HG02870 (cell line): ENCODE measurements around the gene TUBGCP2.
"Not testable (repeated sequence)": the region's sequence is repeated elsewhere in the genome, so short reads cannot be mapped to it uniquely, and the experiment has no call there.

ENCODE experiments used
- ATAC-seq: cut with Tn5 transposase; IDR thresholded peaks from one replicate; pipeline ENCODE4 v1.9.1; 2021; ENCODE audit warnings: mild to moderate bottlenecking, moderate library complexity; ENCODE audit not compliant: unreplicated experiment

Gene TUBGCP2

DNA sequence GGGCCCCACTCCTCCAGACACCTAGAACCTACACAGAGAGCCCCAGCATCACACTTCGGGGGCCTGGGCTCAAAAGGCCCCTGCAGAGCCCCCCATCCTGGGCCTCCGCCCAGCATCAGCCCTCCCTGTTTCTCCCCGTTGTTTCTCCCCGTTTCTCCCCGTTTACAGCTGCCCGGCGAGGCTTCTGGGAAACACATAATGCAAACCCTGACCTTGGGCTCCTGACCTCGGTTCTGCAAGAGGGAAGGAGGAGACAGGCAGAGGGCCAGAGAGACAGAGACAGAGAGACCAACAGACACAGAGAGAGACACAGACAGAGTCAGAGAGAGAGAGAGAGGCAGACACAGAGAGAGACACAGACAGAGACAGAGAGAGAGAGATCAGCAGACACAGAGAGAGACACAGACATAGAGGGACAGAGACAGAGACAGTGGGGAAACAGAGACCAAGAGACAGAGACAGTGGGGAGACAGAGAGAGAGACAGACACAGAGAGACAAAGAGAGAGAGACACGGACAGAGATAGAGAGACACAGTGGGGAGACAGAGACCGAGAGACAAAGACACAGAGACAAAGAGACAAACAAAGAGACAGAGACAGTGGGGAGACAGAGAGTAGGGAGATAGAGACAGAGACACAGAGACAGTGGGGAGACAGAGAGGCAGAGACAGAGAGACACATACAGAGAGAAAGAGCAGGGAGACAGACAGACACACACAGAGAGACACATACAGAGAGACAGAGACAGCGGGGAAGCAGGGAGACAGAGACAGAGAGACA lies 58.5 kb downstream of the TUBGCP2 start:
- ATAC-seq = no peak

DNA sequence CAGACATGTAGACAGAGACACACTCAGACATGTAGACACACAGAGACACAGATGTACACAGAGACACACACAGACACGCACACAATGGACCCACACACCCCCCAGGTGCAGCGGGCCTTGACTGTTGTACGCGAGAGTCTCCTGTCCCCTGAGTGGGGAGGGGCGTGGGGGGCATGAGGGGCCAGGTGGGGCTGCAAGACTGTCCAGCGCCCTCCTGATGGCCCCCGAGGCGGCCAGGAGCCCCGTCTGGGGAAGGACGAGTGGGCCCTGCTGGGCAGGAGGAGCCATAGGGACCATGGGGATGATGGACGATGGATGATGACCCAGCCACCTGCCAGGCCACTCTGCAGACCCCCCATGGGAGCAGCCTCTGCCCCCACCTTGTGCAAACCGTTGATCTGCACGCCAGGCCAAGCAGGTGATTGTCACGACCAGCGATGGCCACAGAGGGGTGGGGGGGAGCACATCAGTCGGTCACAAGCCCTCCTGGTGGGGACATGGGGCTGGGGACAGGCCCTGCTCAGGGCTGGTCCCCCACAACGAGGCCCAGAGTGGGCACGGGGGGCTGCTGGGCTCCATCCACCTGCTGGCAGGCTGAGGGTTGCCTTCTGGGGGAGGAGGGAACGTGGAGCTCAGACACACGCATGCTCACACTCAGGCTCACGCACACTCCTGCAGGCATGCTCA lies 59.4 kb downstream of the TUBGCP2 start:
- ATAC-seq = no peak

DNA sequence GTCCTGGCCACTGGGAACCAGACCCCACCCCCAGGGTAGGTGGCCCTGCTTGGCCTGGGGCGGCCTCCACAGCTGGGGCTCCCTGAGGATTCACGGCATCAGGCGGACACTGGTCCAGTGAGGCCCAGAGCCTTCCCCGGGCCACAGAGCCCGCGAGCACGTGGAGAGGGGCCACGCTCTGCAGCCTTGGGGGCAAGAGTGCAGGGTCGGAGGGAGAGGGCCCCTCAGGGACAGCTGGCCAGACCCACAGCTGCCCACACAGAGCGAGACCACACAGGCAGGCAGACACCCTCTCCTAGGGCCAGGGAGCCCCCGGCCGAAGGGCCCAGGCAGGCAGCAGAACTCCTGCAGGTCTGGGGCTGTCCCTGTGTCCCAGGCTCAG lies 60.3 kb downstream of the TUBGCP2 start:
- no peak for ATAC-seq

DNA sequence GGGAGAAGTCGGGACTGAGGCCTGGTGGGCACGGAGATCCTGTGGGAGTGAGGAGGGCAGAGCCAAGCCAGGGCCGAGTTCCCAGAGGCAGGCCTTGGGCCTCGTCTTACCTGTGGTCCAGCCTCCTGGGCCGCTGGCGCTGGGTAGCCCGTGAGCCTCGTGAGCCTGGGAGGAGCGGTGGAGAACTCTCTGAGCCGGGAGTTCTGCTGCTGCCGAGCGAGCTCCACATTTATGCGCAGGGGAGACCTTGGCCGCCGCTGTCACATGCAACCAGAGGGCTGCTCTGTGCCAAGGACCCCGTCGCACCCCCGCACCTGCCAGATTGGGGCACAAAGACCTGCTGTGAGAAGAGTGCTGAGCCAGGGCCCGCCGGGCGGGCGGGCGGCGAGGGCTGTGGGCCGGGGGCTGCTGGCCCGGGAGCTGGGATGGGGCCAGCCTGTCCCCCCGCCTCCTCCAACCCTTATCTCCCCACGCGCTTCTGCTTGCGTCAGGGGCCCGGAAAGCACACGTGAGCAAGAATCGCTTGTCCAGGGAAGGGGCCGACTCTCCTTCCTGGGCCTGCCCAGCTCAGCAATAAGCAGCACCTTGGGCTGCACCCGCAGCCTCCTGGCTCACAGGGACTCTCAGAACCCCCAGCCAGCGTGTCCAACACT lies 60.9 kb downstream of the TUBGCP2 start:
- ATAC-seq = no peak

DNA sequence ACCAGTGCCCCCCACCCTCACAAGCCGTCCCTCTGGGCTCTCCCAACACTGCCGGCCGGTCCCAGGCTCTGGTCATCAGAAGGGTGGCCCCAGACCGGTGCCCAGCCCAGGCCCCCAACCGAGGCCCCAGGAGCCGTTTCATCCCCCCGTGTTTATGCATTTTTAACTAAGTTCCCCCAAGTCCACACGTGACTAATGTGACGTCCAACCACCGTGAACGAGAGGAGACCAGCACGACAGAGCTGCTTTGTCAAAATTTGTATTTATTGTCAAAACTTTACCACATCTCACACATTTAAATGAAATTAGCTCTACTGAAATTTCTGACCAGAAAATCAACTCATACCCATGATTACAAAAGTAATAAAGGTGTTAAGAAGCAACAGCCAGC lies 62.4 kb downstream of the TUBGCP2 start:
- ATAC-seq = no peak

DNA sequence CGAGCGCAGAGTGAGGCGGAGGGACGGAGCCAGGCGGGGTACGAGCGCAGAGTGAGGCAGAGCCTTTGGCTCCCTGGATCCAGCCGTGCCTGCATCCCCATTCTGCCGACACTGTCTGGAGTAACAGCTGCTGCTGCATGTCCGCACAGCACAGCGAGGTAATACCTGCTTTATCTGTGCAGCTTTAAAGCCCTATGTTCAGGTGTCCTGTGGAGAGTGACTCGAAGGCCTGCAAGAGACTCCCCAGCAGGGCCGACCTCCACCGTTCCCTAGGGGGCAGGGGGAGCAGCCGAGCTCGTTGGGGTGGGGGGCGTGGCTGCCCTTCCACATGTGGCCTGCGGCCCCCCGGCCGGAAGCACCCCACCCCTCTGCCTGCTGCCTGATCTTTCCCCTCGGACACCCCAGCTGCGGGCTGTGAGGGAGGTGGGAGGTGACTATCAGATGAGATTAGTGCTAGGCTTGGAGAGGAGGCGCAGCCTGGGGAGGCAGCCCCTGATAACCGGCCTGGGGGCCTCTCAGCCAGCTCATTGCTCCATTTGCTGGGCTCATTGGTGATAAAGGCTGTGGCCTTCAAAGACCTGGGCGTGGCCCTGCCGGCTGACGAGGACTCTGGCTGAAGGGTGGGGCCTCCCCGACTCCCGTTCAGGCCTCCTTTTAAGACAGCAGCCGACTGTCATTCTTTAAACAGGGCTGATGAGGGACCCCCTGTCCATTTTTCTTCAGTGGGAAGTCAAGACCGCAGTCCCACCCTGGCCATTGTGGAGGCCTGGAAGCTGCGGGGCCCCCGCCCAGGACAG lies 63.0 kb downstream of the TUBGCP2 start:
- ATAC-seq = no peak

DNA sequence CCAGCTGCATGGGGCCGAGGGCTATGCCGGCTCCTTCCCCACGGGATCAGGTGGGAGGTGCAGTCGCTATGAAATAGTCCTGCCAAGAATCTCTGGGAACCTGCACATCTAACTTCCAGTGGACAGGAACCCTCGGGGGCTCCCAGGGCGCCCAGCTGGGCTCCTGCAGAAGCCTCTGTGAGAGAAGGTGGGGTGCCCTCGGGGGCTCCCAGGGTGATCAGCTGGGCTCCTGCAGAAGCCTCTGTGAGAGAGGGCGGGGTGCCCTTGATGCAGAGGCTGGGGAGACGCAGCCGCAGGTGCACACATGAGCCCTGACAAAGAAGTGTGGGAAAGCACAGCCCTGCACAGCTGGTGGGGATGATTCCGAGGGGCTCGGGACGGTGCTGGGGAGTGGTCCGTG lies 65.1 kb downstream of the TUBGCP2 start:
- no peak for ATAC-seq

DNA sequence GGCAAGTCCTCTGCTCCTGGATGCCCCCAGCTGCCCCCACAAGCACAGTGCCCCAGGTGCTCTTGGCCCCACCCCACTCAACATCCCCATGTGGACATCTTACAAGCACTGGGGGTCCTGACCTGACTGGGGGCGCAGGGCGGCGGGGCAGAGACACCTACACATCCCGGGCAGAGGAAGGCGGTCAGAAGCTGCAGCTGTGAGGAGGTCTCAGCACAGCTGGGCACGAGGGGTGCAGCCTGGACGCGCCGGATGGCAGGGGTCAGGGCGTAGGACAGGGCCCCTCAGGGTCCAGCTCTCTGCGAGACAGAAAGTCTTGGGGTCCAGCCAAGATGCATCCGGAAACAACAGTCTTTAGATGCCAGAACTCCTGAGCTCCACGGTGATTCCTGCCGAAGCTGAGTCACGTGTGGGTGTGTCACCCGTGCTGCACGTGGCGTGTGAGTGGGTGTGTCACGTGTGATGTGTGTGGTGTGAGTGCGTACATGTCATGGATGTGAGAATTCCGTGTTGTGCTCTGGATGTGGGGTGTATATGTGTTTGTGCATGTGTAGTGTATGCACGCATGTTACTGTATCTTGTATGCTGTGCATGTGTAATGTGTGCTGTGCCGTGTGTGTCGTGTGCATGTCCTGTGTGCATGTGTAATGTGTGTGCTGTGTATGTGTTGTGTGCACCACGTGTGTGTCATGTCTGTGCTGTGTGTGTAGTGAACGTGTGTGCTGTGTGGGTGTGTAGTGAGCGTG lies 65.9 kb downstream of the TUBGCP2 start:
- ATAC-seq = no peak

DNA sequence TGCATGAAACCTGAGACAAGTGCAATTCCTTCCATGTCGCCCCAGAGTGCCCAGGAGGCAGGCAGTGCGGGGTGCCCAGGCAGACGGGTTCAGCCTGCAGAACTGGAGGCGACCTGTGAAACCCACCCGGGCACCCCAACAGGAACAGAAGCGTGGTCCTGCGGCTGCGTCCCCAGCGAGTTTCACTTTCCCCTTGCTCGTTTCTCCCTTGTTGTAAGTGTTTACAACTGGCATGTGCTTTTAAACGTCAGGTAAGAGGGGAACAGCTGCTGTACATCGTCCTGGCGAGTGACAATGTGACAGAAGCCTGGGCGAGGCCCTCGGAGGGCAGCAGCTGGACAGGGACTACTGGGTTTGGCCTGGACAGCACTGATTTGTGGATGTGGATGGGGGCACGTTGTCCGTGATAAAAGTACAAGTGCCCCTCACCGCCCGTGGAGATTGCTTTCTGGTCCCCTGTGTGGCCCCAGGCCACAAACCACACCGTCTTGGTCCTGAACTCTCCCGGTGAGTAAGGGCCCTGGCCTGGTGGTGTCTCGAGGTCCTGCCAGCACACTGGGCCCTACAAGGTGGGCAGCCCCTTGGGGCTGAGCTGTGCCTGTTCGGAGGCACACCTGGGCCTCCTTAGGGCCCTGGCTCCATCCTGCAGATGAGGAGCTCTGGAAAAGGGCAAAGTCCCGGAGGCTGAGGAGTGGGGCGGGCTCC lies 67.0 kb downstream of the TUBGCP2 start:
- ATAC-seq = peak; percentile 58

DNA sequence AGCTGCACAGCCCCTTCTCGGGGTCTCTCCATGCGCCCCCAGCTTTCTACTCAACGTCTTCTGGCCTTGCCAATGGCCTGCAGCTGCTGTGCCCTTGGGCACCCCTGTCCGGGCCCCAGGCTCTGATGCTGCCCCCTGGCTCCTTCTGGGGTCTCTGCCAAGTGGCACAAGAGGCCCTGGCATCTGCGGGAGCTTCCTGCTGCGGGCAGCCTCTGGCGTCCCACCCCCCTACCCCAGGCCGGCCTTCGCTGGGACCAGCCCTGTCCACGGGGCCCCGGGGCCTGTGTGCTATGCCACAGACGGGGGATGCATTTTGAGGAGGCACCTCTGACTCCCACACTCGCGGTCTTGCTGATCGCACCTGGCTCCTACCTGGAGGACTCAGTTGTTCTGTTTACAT lies 68.7 kb downstream of the TUBGCP2 start:
- no peak for ATAC-seq

DNA sequence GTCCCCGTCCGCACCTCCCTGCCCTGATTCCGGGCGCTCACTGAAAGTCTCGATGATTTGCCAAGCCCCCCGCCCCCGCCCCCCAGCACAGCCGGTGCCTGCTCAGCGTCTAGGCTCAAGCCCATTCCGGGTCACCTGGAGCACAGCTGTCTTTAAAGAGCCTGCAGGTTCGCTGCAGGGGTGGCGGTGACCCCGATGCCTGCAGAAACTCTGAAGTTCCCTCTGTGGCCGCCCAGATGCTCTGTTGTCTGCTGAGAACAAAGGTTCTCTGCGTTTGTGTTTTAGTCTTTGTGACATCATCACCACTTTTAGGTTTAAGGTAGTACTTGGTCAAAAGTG lies 70.2 kb downstream of the TUBGCP2 start:
- ATAC-seq = no peak

DNA sequence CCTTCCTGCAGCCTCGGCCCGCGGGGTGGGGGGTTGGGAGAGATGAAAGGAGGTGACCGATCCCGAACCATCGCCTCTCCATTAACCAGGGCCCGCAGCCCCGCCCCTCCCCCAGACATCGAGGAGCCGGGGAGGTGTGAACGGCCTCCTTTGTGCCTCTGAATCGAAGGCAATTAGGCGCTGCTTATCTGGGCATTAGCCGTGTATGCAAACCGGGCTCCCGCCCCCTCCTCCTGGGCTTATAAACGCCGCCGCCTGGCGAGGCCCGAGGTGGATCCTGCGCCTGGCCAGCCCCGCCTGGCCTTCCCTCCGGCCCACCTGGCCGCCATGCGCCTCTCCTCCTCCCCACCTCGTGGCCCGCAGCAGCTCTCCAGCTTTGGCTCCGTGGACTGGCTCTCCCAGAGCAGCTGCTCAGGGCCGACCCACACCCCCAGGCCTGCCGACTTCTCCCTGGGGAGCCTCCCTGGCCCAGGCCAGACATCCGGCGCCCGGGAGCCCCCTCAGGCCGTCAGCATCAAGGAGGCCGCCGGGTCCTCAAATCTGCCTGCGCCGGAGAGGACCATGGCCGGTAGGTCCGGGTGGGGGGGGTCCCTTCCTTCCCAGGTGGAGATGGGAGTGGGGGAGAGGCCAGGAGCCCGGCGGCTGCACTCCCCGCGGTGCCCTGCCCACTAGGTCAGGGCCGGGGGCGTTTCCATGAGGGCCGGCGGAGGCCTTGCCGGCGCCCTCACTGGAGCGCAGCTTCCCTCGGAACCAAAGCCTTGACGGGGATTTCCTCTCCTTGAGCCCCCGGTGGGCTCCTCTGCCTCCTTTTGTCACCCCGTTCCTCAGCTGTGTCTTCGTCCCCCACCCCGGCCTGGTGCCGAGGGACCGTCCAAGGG lies 70.8 kb downstream of the TUBGCP2 start, which contains the start of gene VENTX:
Gene VENTX (plus strand): TSS at position 268 of the 878 bp plus-strand sequence. CDS start 60 bp downstream, at position 328.
- no peak for ATAC-seq

DNA sequence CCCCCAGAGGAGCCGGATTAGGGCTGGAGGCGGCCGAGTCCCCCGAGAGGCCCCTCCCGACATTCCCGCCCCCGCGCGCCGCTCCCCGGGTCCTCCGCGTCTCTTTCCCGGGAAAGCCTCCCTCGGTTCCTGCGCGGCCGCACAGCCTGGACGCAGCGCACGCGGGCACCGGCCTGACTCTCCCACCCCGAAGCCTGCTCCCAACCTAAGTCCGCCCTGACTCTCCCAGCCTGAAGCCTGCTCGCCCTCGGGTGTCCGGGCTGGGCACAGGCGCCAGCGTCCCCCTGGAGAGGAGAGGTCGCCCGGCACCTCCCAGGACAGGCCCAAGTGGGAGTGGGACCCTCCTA lies 71.5 kb downstream of the TUBGCP2 start:
- no peak for ATAC-seq

DNA sequence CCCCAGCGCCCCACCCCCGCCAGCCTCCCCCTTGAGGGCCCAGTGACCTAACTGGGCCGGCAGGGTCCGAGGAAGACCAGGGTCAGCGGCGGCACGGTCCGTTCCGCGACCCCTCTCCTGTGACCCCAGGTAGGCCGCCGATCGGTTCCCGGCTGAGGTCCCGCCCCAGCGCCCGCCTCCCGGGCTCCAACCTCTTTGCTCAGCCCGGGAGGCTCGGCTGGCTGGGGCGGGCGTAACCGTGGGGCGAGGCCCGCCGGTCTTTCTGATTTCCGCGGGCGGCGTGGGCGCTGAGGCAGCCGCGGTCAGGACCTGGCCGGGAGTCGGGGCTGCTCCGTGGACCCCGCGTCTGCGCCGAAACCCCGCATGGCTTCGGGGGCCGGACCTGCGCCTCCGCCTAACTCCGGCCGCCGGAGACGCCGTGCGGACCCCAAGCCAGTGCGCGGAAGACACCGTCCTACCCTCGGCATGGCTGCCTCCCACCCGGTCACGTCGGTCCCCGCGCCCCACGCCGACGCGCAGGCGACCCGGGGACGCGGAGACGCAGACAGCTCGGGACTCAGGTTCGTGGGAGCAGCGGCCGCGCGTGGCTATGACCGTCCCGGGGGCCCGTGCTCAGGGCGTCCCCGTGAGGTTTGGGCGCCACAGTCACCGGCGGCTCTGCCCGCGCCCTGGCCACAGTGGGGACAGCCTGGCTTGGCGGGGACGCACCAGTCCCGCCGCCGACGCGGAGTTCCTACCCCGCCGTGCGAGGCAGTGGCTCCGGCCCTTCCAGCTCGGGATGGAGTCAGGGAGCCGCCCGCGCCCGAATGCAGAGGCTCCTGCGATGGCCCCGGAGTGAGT lies 72.1 kb downstream of the TUBGCP2 start:
- ATAC-seq = no peak

DNA sequence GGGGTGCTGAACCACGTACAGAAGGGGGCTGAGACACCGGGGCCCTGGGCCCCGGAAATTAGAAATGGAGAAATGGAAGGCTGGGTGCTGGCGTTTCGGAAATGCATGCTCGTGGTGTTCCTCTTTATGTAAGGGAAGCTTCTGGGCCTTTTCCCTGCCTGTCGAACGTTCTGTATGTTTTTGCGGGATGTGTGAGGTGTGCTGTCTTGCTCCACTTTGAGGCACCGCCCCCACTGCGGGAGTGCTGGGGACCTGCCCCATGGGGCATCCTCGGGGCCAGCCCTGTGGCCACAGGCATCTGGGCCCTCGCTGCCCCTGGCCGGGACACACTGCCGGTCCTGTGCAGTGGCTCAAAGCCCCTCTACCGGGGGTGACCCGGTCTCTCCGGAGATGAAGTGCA lies 72.7 kb downstream of the TUBGCP2 start:
- ATAC-seq = no peak

DNA sequence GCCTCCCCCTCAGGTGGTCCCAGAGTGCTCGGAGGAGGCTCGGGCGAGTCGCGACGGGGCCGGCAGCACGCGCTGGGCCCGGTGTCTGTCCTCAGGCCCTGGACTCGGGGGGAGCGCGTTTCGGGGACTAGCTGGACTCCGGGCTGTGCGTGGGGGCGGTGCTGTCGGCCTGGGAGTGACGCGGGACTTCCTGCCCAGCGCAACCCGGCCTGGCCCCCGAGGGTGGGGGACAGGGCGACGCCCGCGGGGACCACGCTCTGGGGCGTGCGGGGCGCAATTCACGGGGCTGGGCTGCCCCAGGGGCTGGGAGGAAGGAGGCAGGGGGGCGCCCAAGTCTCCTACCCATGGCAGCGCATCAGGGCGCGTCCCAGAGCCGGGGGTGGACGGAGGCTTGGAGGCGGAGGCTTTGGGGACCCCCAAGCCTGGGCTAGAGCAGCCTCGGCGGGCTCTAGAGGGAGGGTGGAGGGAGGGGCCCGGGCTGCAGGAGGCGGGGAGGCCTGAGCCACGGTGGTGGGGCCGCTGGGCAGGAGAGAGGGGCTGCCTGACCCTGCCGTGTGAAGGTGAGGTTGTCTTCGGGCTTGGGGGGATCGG lies 73.3 kb downstream of the TUBGCP2 start:
- ATAC-seq = no peak

DNA sequence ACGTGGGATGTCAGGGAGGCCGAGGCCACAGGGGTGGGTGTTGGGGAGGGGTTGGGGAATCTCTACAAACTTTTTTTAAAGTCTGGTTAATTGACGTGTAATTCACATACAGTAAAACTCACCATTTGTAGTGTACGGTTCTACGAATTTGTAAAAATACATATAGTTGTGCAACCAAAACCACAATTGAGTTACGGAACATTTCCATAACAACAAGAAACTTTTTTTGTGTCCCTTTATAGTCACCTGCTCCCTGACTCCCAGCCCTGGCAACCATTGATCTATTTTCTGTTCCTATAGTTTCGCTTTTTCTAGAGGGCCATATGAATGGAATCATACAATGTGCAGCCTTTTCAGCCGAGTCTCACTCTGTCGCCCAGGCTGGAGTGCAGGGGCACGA lies 73.9 kb downstream of the TUBGCP2 start:
- ATAC-seq = not testable (repeated sequence)
